H1 (cell line): ENCODE measurements around the gene TMEM204. TPM values are rescaled to one million over a fixed set of nuclear protein-coding genes. Genes with fewer than 3 reads are reported as not detected.

ENCODE experiments used
- BRCA1 ChIP-seq: IDR thresholded peaks from 2 replicates; pipeline ENCODE4 v1.6.1; 2012; ENCODE audit warnings: low read depth, low read length, improper control_type of control experiment
- CREB1 ChIP-seq: IDR thresholded peaks from 2 replicates; pipeline ENCODE4 v1.6.1; 2012; ENCODE audit warnings: inconsistent platforms
- EGR1 ChIP-seq: IDR thresholded peaks from 2 replicates; pipeline ENCODE4 v1.6.1; 2011; ENCODE audit warnings: low read depth, low read length, borderline replicate concordance
- PHF8 ChIP-seq: fragments of 200-600 bp; sonication (generic); conservative IDR thresholded peaks from 2 replicates; pipeline ENCODE4 v1.7.1; 2012; ENCODE audit warnings: low read depth, mild to moderate bottlenecking, inconsistent platforms, low read length, moderate library complexity
- RAD21 ChIP-seq, 2 experiments: IDR thresholded peaks in 1 of 2; conservative IDR thresholded peaks in 1 of 2; 2 replicates each; pipeline ENCODE4 v1.6.1; 2011; ENCODE audit warnings: low read depth in 2 of 2, low read length in 2 of 2, improper control_type of control experiment in 1 of 2, inconsistent platforms in 1 of 2, mild to moderate bottlenecking in 1 of 2, moderate library complexity in 1 of 2
- polyA plus RNA-seq, 7 experiments: library from polyadenylated mRNA; depleted of rRNA in 3 of 7; stranded (reverse) in 5 of 7; unstranded in 2 of 7; fragments of >200 nt in 5 of 7; fragments of 200-250 nt in 2 of 7; gene quantifications; 1 replicate in 5 of 7; 2 replicates in 1 of 7; 4 replicates in 1 of 7; pipeline versions ENCODE4 v1.2.1 to v1.2.3, GENCODE V29; 2011 to 2013; ENCODE audit warnings: missing spikeins in 2 of 7, mixed read lengths in 2 of 7
- total RNA-seq: library from RNA; stranded (reverse); fragmentation: NEBNext Ultra II Directional; extraction: Animal tissue kit (Norgen Biotek cat#: 25700); gene quantifications from 2 replicates; pipeline ENCODE4 v1.2.1, GENCODE V29; 2021

Gene TMEM204
- total and polyA plus RNA-seq, 2 of the 8 experiments (the other 6 are each of a cell fraction or from before 2014, with no cell fraction given) = not detected

DNA sequence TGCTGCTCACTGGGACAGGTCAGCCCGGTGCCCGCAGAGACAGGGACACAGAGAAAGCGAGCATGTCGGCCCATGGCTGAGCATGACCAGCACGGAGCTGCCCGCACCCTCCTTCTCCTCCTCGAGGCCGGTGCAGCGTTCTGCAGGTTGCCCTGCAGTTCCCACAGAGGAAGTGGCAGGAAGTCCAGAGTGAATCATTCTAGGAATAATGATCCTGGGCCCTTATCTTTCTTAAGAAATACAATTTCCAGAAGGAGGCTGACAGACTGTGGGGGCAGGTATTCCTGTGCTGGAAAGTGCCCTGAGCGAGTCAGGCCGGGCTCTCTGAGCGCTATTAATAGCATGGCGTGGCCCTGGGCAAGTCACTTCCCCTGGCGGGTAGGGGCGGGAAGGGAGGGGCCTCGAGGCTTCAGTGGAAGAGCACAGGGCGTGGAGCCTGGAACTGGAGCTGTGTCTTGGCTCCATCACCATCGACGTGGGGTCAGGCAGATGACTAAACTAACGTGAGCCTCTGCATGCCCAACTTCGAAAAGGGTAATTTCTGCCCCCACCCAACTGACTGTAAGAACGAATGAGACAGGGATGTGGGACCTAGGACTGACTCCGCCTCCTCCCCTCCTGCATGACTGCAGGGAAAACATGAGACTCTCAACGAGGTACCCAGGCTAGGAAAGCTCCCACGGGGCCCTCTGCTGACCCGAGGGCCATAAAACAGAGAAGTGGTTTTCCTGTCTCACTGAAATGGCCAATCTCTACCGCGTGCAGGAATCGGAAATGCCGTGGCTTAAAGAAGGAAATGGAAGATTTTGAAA, 9.8 kb downstream of the TMEM204 start (continued):
- peak in 1 of 2 experiments; percentile 33; a peak in 1 of 4 replicates for TF ChIP-seq RAD21 (IDR thresholded peaks at IDR 0.05 in 1 of 2, conservative IDR thresholded peaks at IDR 0.05 in 1 of 2; ENCODE audit: low read depth in 2 of 2, low read length in 2 of 2)
- no peak for TF ChIP-seq BRCA1
- no peak for TF ChIP-seq PHF8
- TF ChIP-seq CREB1 = no peak
- TF ChIP-seq EGR1 = no peak
